GM13977 (cell line): ENCODE data around the gene CORO1C.

ENCODE experiments used
- DNase-seq: peaks from one replicate; pipeline ENCODE4 v3.0.0; 2012; ENCODE audit warnings: low spot score
- CTCF ChIP-seq: IDR thresholded peaks from 2 replicates; pipeline ENCODE4 v1.5.1; 2012; ENCODE audit warnings: mild to moderate bottlenecking, control low read depth; ENCODE audit not compliant: insufficient read depth; ENCODE audit errors: extremely low read depth, missing control alignments
- in situ Hi-C: fragments of 300-500 bp; cut with MboI; formaldehyde crosslinking; loops from one replicate; pipeline ENCODE4 v1.12.0; 2022; ENCODE audit warnings: low sequenced_read_pairs, low pct_unique_long_range_greater_than_20kb, mixed read lengths, inconsistent platforms; ENCODE audit not compliant: unreplicated experiment

The CORO1C gene

GRCh38 chr12:108638141-108638827 is 93.0 kb downstream of the CORO1C start:
- no peak for DNase-seq
- TF ChIP-seq CTCF, result no peak
- in situ Hi-C loops, result no loop called here

- no peak for TF ChIP-seq CTCF
- no peak for DNase-seq
- in situ Hi-C loops, result no loop called here
These were observed 93.9 kb downstream of the CORO1C start for GRCh38 chr12:108637222-108637971.

- DNase-seq, result no peak
- TF ChIP-seq CTCF, result no peak
- in situ Hi-C loops, result no loop called here
These were observed 95.1 kb downstream of the CORO1C start for GRCh38 chr12:108635997-108636808.

- peak; percentile 80 for DNase-seq
- in situ Hi-C loops, result no loop called here
- no peak for TF ChIP-seq CTCF
These were observed 95.9 kb downstream of the CORO1C start for GRCh38 chr12:108635201-108635996.

- DNase-seq, result no peak
- TF ChIP-seq CTCF, result no peak
- in situ Hi-C loops, result no loop called here
These were observed 97.0 kb downstream of the CORO1C start for GRCh38 chr12:108634341-108634751.

GRCh38 chr12:108633534-108634248 is 97.6 kb downstream of the CORO1C start, which contains the start of gene SELPLG:
Gene SELPLG (minus strand): TSS chr12:108633894. CDS start chr12:108624307, 9,587 bp downstream.
- peak; percentile 33 for TF ChIP-seq CTCF
- in situ Hi-C loops, result no loop called here
- peak; percentile 82 for DNase-seq
